T-helper 9 cell (primary cell): ENCODE results near the gene CDKN2B.

Experiments
- DNase-seq: peaks from one replicate; pipeline ENCODE4 v3.0.0-alpha.2; 2020

CDKN2B gene

GRCh38 chr9:22033012-22033630, 24.0 kb upstream of the CDKN2B start:
- no peak for DNase-seq

- DNase-seq: no peak
Measured at GRCh38 chr9:22031655-22032411, 22.7 kb upstream of the CDKN2B start.

- DNase-seq: no peak
Measured at GRCh38 chr9:22030101-22030598, 21.0 kb upstream of the CDKN2B start.

GRCh38 chr9:22029231-22029630, 20.1 kb upstream of the CDKN2B start:
- no peak for DNase-seq

- DNase-seq: no peak
Measured at GRCh38 chr9:22028394-22028793, 19.3 kb upstream of the CDKN2B start.

- no peak for DNase-seq
Measured at GRCh38 chr9:22026696-22027095, 17.6 kb upstream of the CDKN2B start.

GRCh38 chr9:22022396-22022795, 13.3 kb upstream of the CDKN2B start:
- no peak for DNase-seq

- no peak for DNase-seq
Measured at GRCh38 chr9:22010866-22011625, 1.9 kb upstream of the CDKN2B start.

- no peak for DNase-seq
Measured at GRCh38 chr9:22009506-22009867, 382 bp upstream of the CDKN2B start.

- DNase-seq: no peak
Measured at GRCh38 chr9:22008384-22008716, 755 bp downstream of the CDKN2B start.

GRCh38 chr9:22005702-22006606, 3.2 kb downstream of the CDKN2B start:
- DNase-seq: no peak

GRCh38 chr9:22005021-22005701, 3.9 kb downstream of the CDKN2B start:
- DNase-seq: no peak

- DNase-seq: no peak
Measured at GRCh38 chr9:22002038-22002437, 7.1 kb downstream of the CDKN2B start.

GRCh38 chr9:21998026-21998425, 11.1 kb downstream of the CDKN2B start:
- DNase-seq: no peak

- no peak for DNase-seq
Measured at GRCh38 chr9:21997480-21997879, 11.6 kb downstream of the CDKN2B start.

- no peak for DNase-seq
Measured at GRCh38 chr9:21996858-21997257, 12.2 kb downstream of the CDKN2B start.

- no peak for DNase-seq
Measured at GRCh38 chr9:21996438-21996837, 12.7 kb downstream of the CDKN2B start.

GRCh38 chr9:21995666-21996398, 13.3 kb downstream of the CDKN2B start:
- DNase-seq: no peak

- peak; percentile 71 for DNase-seq
Measured at GRCh38 chr9:21995006-21995665, 14.0 kb downstream of the CDKN2B start.

- DNase-seq: peak; percentile 37
Measured at GRCh38 chr9:21994556-21995005, 14.5 kb downstream of the CDKN2B start, which contains the start of gene CDKN2B-AS1. TSS of gene CDKN2B-AS1 (plus strand) at chr9:21994791.
